ENCODE data around the gene SNRPA1. TPM values are rescaled to one million over a fixed set of nuclear protein-coding genes. Genes with fewer than 3 reads are reported as not detected.

The SNRPA1 gene
- total RNA-seq, 1 experiment from 2014 or later: 99.5 TPM

GRCh38 chr15:101248274-101248673, 46.8 kb downstream of the SNRPA1 start:
- no peaks in the 10 kb centered on the region for H3K27me3 Mint-ChIP-seq (ENCODE audit: insufficient read depth, unreplicated experiment)
- H3K4me3 Mint-ChIP-seq (ENCODE audit: unreplicated experiment): no peak overlapping the region
- H3K9me3 Mint-ChIP-seq (ENCODE audit: unreplicated experiment): no peaks in the 10 kb centered on the region
- no TSS peak for BruUV-seq (replicated peaks)
- TF ChIP-seq, protein P1, sequence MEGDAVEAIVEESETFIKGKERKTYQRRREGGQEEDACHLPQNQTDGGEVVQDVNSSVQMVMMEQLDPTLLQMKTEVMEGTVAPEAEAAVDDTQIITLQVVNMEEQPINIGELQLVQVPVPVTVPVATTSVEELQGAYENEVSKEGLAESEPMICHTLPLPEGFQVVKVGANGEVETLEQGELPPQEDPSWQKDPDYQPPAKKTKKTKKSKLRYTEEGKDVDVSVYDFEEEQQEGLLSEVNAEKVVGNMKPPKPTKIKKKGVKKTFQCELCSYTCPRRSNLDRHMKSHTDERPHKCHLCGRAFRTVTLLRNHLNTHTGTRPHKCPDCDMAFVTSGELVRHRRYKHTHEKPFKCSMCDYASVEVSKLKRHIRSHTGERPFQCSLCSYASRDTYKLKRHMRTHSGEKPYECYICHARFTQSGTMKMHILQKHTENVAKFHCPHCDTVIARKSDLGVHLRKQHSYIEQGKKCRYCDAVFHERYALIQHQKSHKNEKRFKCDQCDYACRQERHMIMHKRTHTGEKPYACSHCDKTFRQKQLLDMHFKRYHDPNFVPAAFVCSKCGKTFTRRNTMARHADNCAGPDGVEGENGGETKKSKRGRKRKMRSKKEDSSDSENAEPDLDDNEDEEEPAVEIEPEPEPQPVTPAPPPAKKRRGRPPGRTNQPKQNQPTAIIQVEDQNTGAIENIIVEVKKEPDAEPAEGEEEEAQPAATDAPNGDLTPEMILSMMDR (IDR thresholded peaks at IDR 0.05; ENCODE audit: unreplicated experiment): no peak
- ChIA-PET POLR2A (interaction anchor here (0.6 to 1.0 kb wide), 2 partner anchors 8 to 11 kb away, joined by 3 to 4 read pairs; no protein-coding TSS in a partner anchor), CTCF (interaction anchor here (0.7 to 1.7 kb wide), 6 partner anchors 41 to 233 kb away, joined by 3 to 5 read pairs (median 4); no protein-coding TSS in a partner anchor)
- peaks cover 40% of the 10 kb centered on the region for H3K4me1 Mint-ChIP-seq (ENCODE audit: insufficient read depth, unreplicated experiment)
- H3K36me3 Mint-ChIP-seq (ENCODE audit: insufficient read depth, unreplicated experiment): peaks cover 6% of the 10 kb centered on the region
- intact Hi-C loops (cut with micrococcal nuclease): no loop called here
- no peak overlapping the region for H3K27ac Mint-ChIP-seq (ENCODE audit: low read depth, unreplicated experiment)
- DNase-seq (ENCODE audit: unreplicated experiment): no peak

GRCh38 chr15:101246824-101247745, 48.0 kb downstream of the SNRPA1 start:
- peaks cover 42% of the 10 kb centered on the region for H3K4me1 Mint-ChIP-seq (ENCODE audit: insufficient read depth, unreplicated experiment)

GRCh38 chr15:101246391-101246790, 48.7 kb downstream of the SNRPA1 start:
- BruUV-seq (replicated peaks): no TSS peak
- CTCF ChIA-PET: interaction anchor here (0.6 to 1.5 kb wide), 2 partner anchors 12 to 1038 kb away, joined by 4 to 8 read pairs; no protein-coding TSS in a partner anchor

More at GRCh38 chr15:101246824-101247745, 48.0 kb downstream of the SNRPA1 start:
- peaks cover 6% of the 10 kb centered on the region for H3K36me3 Mint-ChIP-seq (ENCODE audit: insufficient read depth, unreplicated experiment)
- peak overlapping the region; percentile 48 for H3K4me3 Mint-ChIP-seq (ENCODE audit: unreplicated experiment)
- CTCF ChIA-PET: interaction anchor here (1.1 to 1.7 kb wide), 5 partner anchors 11 to 238 kb away, joined by 3 to 8 read pairs (median 4); no protein-coding TSS in a partner anchor
- H3K27ac Mint-ChIP-seq (ENCODE audit: low read depth, unreplicated experiment): peak overlapping the region; percentile 32
- TF ChIP-seq, protein P1 (IDR thresholded peaks at IDR 0.05; ENCODE audit: unreplicated experiment): no peak
- BruUV-seq (replicated peaks): no TSS peak
- H3K9me3 Mint-ChIP-seq (ENCODE audit: unreplicated experiment): no peaks in the 10 kb centered on the region
- POLR2A ChIA-PET: interaction anchor here (0.5 to 1.2 kb wide), 2 partner anchors 11 to 26 kb away, joined by 3 to 4 read pairs; no protein-coding TSS in a partner anchor
- no peaks in the 10 kb centered on the region for H3K27me3 Mint-ChIP-seq (ENCODE audit: insufficient read depth, unreplicated experiment)
- no peak for DNase-seq (ENCODE audit: unreplicated experiment)
- intact Hi-C loops (cut with micrococcal nuclease): no loop called here

More at GRCh38 chr15:101246391-101246790, 48.7 kb downstream of the SNRPA1 start:
- POLR2A ChIA-PET: interaction anchor here (1.2 to 1.4 kb wide), 2 partner anchors 10 to 21 kb away, joined by 3 to 5 read pairs; no protein-coding TSS in a partner anchor
- DNase-seq (ENCODE audit: unreplicated experiment): no peak
- Mint-ChIP-seq H3K4me1 (ENCODE audit: insufficient read depth, unreplicated experiment) (peaks cover 44% of the 10 kb centered on the region), H3K9me3 (ENCODE audit: unreplicated experiment) (no peaks in the 10 kb centered on the region), H3K27ac (ENCODE audit: low read depth, unreplicated experiment) (peak overlapping the region; percentile 32), H3K27me3 (ENCODE audit: insufficient read depth, unreplicated experiment) (no peaks in the 10 kb centered on the region), H3K4me3 (ENCODE audit: unreplicated experiment) (peak overlapping the region; percentile 48), H3K36me3 (ENCODE audit: insufficient read depth, unreplicated experiment) (peaks cover 6% of the 10 kb centered on the region)
- intact Hi-C loops (cut with micrococcal nuclease): no loop called here
- TF ChIP-seq, protein P1 (IDR thresholded peaks at IDR 0.05; ENCODE audit: unreplicated experiment): no peak
